Type B pancreatic cell (in vitro differentiated cells): Measurements from ENCODE around the gene FIGNL1. TPM values are rescaled to one million over a fixed set of nuclear protein-coding genes. Genes with fewer than 3 reads are reported as not detected.

ENCODE experiments used
- DNase-seq: peaks from one replicate; pipeline ENCODE4 v3.0.0; 2021; ENCODE audit warnings: mixed read lengths; ENCODE audit not compliant: unreplicated experiment; ENCODE audit errors: extremely low spot score
- H3K27ac Mint-ChIP-seq: 2 replicates; pipeline ENCODE4 v1.8.0; 2021; ENCODE audit warnings: mild to moderate bottlenecking, mixed read lengths
- H3K27me3 Mint-ChIP-seq: 2 replicates; pipeline ENCODE4 v1.8.0; 2021; ENCODE audit warnings: mixed read lengths
- H3K36me3 Mint-ChIP-seq: 2 replicates; pipeline ENCODE4 v1.8.0; 2021; ENCODE audit warnings: mixed read lengths
- H3K4me1 Mint-ChIP-seq: one replicate; pipeline ENCODE4 v1.8.0; 2021; ENCODE audit warnings: mixed read lengths; ENCODE audit not compliant: unreplicated experiment
- H3K4me3 Mint-ChIP-seq: 2 replicates; pipeline ENCODE4 v1.8.0; 2021; ENCODE audit warnings: mild to moderate bottlenecking, mixed read lengths
- H3K9me3 Mint-ChIP-seq: 2 replicates; pipeline ENCODE4 v1.8.0; 2021; ENCODE audit warnings: mixed read lengths
- CTCF ChIP-seq: fragments of 200-600 bp; sonication (generic); conservative IDR thresholded peaks from 2 replicates; pipeline ENCODE4 v1.5.0; 2021; ENCODE audit warnings: antibody characterized with exemption, mild to moderate bottlenecking
- total RNA-seq: library from RNA; stranded (reverse); gene quantifications from 2 replicates; pipeline ENCODE4 v1.2.1, GENCODE V29; 2021; ENCODE audit warnings: low replicate concordance

The FIGNL1 gene
- total RNA-seq, 1 donor from 2014 or later = 28.6 TPM

GRCh38 chr7:50436133-50436806, 13.9 kb downstream of the FIGNL1 start:
- DNase-seq = no peak
- TF ChIP-seq CTCF = no peak
- Mint-ChIP-seq H3K4me1 (no peaks in the 10 kb centered on the region), H3K27me3 (no peaks in the 10 kb centered on the region), H3K36me3 (peaks cover 6% of the 10 kb centered on the region), H3K27ac (no peak overlapping the region), H3K9me3 (no peaks in the 10 kb centered on the region), H3K4me3 (no peak overlapping the region)

- no peak for TF ChIP-seq CTCF
- no peak overlapping the region for H3K27ac Mint-ChIP-seq
- H3K36me3 Mint-ChIP-seq = no peaks in the 10 kb centered on the region
- no peaks in the 10 kb centered on the region for H3K9me3 Mint-ChIP-seq
- H3K4me1 Mint-ChIP-seq = no peaks in the 10 kb centered on the region
- no peak overlapping the region for H3K4me3 Mint-ChIP-seq
- no peak for DNase-seq
- H3K27me3 Mint-ChIP-seq = no peaks in the 10 kb centered on the region
Observed at GRCh38 chr7:50431722-50432305, 18.3 kb downstream of the FIGNL1 start.

- DNase-seq = no peak
- no peak overlapping the region for H3K4me3 Mint-ChIP-seq
- H3K27me3 Mint-ChIP-seq = no peaks in the 10 kb centered on the region
- TF ChIP-seq CTCF = no peak
- no peaks in the 10 kb centered on the region for H3K4me1 Mint-ChIP-seq
- no peak overlapping the region for H3K27ac Mint-ChIP-seq
- H3K36me3 Mint-ChIP-seq = no peaks in the 10 kb centered on the region
- no peaks in the 10 kb centered on the region for H3K9me3 Mint-ChIP-seq
Observed at GRCh38 chr7:50431316-50431715, 18.8 kb downstream of the FIGNL1 start.

GRCh38 chr7:50428911-50429310, 21.2 kb downstream of the FIGNL1 start:
- Mint-ChIP-seq H3K27ac (no peak overlapping the region), H3K9me3 (no peaks in the 10 kb centered on the region), H3K4me3 (no peak overlapping the region), H3K27me3 (no peaks in the 10 kb centered on the region), H3K4me1 (no peaks in the 10 kb centered on the region), H3K36me3 (no peaks in the 10 kb centered on the region)
- no peak for DNase-seq
- TF ChIP-seq CTCF = no peak

- H3K9me3 Mint-ChIP-seq = no peaks in the 10 kb centered on the region
- H3K27ac Mint-ChIP-seq = no peak overlapping the region
- no peaks in the 10 kb centered on the region for H3K4me1 Mint-ChIP-seq
- H3K27me3 Mint-ChIP-seq = no peaks in the 10 kb centered on the region
- no peak for DNase-seq
- H3K36me3 Mint-ChIP-seq = no peaks in the 10 kb centered on the region
- H3K4me3 Mint-ChIP-seq = no peak overlapping the region
- no peak for TF ChIP-seq CTCF
Observed at GRCh38 chr7:50427518-50427917, 22.6 kb downstream of the FIGNL1 start.
